Measurements from ENCODE around the gene RIN2. TPM values are rescaled to one million over a fixed set of nuclear protein-coding genes. Genes with fewer than 3 reads are reported as not detected.

Gene RIN2
- total RNA-seq, 1 experiment from 2014 or later, result 46.2 TPM

DNA sequence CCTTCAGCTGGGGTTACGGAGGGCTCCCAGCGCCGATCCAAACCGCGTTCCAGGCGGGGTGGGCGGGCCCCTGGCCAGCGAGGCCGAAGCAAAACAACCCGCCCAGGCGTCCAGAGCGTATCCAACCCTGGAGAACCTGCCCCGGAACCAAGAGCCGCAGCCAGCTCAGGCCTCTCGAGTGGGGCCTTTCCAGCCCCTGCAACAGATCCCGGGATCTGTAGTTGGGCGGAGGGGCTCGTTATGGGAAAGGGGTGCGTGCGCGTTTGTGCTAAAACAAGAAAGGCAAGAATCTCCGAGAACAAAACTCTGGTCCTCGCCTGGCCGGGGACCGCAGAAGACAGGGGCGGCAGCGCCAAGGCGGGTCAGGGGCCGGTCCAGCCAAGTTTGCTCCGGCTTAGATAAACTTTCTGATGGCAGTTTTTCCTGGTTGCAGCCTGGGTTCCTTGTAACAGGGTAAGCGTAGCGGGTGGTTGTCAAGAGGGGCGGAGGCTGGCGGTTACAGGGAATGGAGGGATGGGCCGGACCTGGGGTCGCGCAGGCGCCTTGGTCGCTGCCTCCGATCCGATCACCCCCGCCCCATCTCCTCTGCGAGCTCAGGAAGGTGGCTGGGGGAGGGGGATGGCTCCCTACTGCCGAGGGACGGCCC lies 448 bp upstream of the RIN2 start:
- Histone ChIP-seq H3F3A (ENCODE audit: insufficient read depth, low read depth) (peaks cover 32% of the 10 kb centered on the region), H3K79me2 (ENCODE audit: low read depth) (peaks cover 13% of the 10 kb centered on the region), H3K4me3 (peak overlapping the region; percentile 82), H4K20me1 (ENCODE audit: insufficient read depth) (no peaks in the 10 kb centered on the region), H3K4me1 (replicated peaks; ENCODE audit: insufficient read depth) (peaks cover 38% of the 10 kb centered on the region), H3K36me3 (ENCODE audit: low read depth) (no peaks in the 10 kb centered on the region), H3K9me3 (ENCODE audit: insufficient read depth, low read depth) (no peaks in the 10 kb centered on the region), H3K4me2 (peak overlapping the region; percentile 86), H2AFZ (peak overlapping the region; percentile 71), H3K9me2 (ENCODE audit: insufficient read depth) (no peaks in the 10 kb centered on the region), H3K27me3 (ENCODE audit: insufficient read depth, low read depth) (no peaks in the 10 kb centered on the region), H3K27ac (peak overlapping the region; percentile 99)
- BruUV-seq (replicated peaks), result no TSS peak
- intact Hi-C loops (cut with micrococcal nuclease; ENCODE audit: unreplicated experiment), result loop anchor here (1.0 to 5.0 kb wide), 5 partner anchors 21 to 235 kb away; no protein-coding TSS in a partner anchor
- peak; percentile 71 to 79 for DNase-seq
- no peak for TF ChIP-seq EZH2 (IDR thresholded peaks at IDR 0.05; ENCODE audit: low read depth)
- TF ChIP-seq, protein P1, sequence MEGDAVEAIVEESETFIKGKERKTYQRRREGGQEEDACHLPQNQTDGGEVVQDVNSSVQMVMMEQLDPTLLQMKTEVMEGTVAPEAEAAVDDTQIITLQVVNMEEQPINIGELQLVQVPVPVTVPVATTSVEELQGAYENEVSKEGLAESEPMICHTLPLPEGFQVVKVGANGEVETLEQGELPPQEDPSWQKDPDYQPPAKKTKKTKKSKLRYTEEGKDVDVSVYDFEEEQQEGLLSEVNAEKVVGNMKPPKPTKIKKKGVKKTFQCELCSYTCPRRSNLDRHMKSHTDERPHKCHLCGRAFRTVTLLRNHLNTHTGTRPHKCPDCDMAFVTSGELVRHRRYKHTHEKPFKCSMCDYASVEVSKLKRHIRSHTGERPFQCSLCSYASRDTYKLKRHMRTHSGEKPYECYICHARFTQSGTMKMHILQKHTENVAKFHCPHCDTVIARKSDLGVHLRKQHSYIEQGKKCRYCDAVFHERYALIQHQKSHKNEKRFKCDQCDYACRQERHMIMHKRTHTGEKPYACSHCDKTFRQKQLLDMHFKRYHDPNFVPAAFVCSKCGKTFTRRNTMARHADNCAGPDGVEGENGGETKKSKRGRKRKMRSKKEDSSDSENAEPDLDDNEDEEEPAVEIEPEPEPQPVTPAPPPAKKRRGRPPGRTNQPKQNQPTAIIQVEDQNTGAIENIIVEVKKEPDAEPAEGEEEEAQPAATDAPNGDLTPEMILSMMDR (conservative IDR thresholded peaks at IDR 0.05), result no peak
- ChIA-PET POLR2A (ENCODE audit: unreplicated experiment) (interaction anchor here (0.5 to 1.2 kb wide), 9 partner anchors 11 to 1250 kb away, joined by 3 to 20 read pairs (median 7); no protein-coding TSS in a partner anchor), CTCF (interaction anchor here (0.6 to 1.0 kb wide), 4 partner anchors 22 to 217 kb away, joined by 3 to 7 read pairs (median 4); no protein-coding TSS in a partner anchor)

DNA sequence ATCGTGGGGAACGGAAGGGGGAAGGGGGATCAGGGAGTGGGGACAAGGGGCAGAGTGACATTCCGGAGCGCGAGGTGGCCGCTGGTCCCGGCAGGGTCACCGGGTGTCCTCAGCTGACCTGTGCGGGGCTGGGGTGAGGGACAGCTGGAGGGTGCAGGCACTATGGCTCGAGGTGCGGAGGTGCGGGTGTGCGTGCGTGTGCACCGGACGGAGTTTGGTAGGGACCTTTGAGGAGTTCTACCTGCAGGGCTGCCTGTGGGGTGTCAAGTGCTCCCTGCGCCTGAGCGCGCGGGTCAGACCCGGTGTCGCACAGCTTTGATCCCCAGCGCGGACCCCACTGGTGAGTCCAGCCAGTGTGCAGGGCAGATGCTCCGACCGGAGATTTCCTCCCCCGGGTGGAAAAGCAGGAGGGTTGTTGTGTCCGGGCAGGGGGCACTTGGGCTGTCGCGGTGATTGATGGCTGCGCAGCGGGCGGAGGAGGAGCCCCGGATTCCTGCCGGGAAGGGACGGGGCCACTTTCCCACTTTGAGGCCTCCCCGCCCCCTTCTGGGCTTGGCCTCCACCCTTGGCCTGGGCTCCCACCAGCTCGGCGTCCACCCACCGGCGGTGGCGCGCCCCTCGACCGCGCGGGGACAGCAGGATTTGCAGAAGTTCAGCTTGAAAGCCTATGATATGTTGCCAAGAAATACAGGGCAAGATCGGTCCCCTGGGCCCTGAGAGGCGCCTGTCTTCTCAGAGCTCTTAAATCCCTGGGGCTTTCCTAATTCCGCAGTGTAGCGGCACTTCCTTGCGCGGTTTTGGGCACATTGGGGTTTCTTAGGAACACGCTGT lies 658 bp downstream of the RIN2 start:
- ChIA-PET POLR2A (ENCODE audit: unreplicated experiment) (interaction anchor here (0.5 to 1.0 kb wide), 3 partner anchors 11 to 218 kb away, joined by 4 to 10 read pairs (median 5); no protein-coding TSS in a partner anchor), CTCF (no interaction called here)
- H3K36me3 ChIP-seq (ENCODE audit: low read depth), result no peaks in the 10 kb centered on the region
- peaks cover 13% of the 10 kb centered on the region for H3K79me2 ChIP-seq (ENCODE audit: low read depth)
- peak overlapping the region; percentile 99 for H3K27ac ChIP-seq
- H3K4me2 ChIP-seq, result peak overlapping the region; percentile 86
- no peaks in the 10 kb centered on the region for H3K9me3 ChIP-seq (ENCODE audit: insufficient read depth, low read depth)
- H3K4me3 ChIP-seq, result peak overlapping the region; percentile 82
- TF ChIP-seq EZH2 (IDR thresholded peaks at IDR 0.05; ENCODE audit: low read depth), result no peak
- TF ChIP-seq, protein P1 (conservative IDR thresholded peaks at IDR 0.05), result no peak
- no peaks in the 10 kb centered on the region for H4K20me1 ChIP-seq (ENCODE audit: insufficient read depth)
- H3K27me3 ChIP-seq (ENCODE audit: insufficient read depth, low read depth), result no peaks in the 10 kb centered on the region
- peak overlapping the region; percentile 71; the same call in 1 of the 2 replicates for H2AFZ ChIP-seq
- intact Hi-C loops (cut with micrococcal nuclease; ENCODE audit: unreplicated experiment), result loop anchor here (1.0 to 5.0 kb wide), 6 partner anchors 9 to 234 kb away; no protein-coding TSS in a partner anchor
- peaks cover 40% of the 10 kb centered on the region for H3K4me1 ChIP-seq (replicated peaks; ENCODE audit: insufficient read depth)
- no peaks in the 10 kb centered on the region for H3K9me2 ChIP-seq (ENCODE audit: insufficient read depth)
- DNase-seq, result peak; percentile 66 to 85
- H3F3A ChIP-seq (ENCODE audit: insufficient read depth, low read depth), result peaks cover 32% of the 10 kb centered on the region
- TSS peak; percentile 47 for BruUV-seq (replicated peaks)

DNA sequence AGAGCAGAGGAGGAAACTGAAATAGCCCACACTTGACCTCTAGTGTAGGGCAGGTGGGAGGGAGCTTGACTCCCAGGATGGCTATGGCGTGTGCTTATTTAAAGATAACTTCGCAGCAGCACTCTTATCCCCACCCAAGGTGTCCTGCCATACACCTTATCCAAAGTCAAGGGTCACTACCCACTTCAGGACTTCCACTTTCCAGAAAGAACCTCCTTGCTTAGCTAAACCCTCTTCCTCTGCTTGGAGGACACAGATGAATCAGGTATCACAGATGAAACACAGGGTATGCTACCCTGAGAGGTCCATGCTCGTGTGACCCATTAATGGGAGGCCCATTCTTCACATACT lies 2.3 kb downstream of the RIN2 start:
- peak overlapping the region; percentile 99 for H3K27ac ChIP-seq
- no TSS peak for BruUV-seq (replicated peaks)
- peaks cover 18% of the 10 kb centered on the region for H3K79me2 ChIP-seq (ENCODE audit: low read depth)

More for the DNA sequence above, 2.3 kb downstream of the RIN2 start:
- intact Hi-C loops (cut with micrococcal nuclease; ENCODE audit: unreplicated experiment), result no loop called here
- no peaks in the 10 kb centered on the region for H3K36me3 ChIP-seq (ENCODE audit: low read depth)
- CTCF ChIA-PET, result interaction anchor here (0.6 to 1.0 kb wide), 2 partner anchors 10 to 19 kb away, joined by 3 to 4 read pairs; no protein-coding TSS in a partner anchor
- no peak for TF ChIP-seq EZH2 (IDR thresholded peaks at IDR 0.05; ENCODE audit: low read depth)
- TF ChIP-seq, protein P1 (conservative IDR thresholded peaks at IDR 0.05), result no peak
- no peaks in the 10 kb centered on the region for H3K9me2 ChIP-seq (ENCODE audit: insufficient read depth)
- H4K20me1 ChIP-seq (ENCODE audit: insufficient read depth), result no peaks in the 10 kb centered on the region
- DNase-seq, result no peak
- peaks cover 55% of the 10 kb centered on the region for H3K4me1 ChIP-seq (replicated peaks; ENCODE audit: insufficient read depth)
- H2AFZ ChIP-seq, result no peak overlapping the region
- no peaks in the 10 kb centered on the region for H3K9me3 ChIP-seq (ENCODE audit: insufficient read depth, low read depth)
- peaks cover 32% of the 10 kb centered on the region for H3F3A ChIP-seq (ENCODE audit: insufficient read depth, low read depth)
- no peaks in the 10 kb centered on the region for H3K27me3 ChIP-seq (ENCODE audit: insufficient read depth, low read depth)
- POLR2A ChIA-PET (ENCODE audit: unreplicated experiment), result interaction anchor here (0.7 kb wide), 1 partner anchor 24 kb away, joined by 8 read pairs; no protein-coding TSS in a partner anchor
- peak overlapping the region; percentile 31; the same call in 1 of the 2 replicates for H3K4me3 ChIP-seq
- peak overlapping the region; percentile 86 for H3K4me2 ChIP-seq
